HG03139 (cell line): ENCODE measurements around the gene ACSF2.

Source experiments
- ATAC-seq: cut with Tn5 transposase; IDR thresholded peaks from one replicate; pipeline ENCODE4 v1.9.1; 2021; ENCODE audit not compliant: unreplicated experiment

Gene ACSF2

GRCh38 chr17:50498021-50498874 is 72.2 kb downstream of the ACSF2 start:
- no peak for ATAC-seq

GRCh38 chr17:50499270-50499669 is 73.3 kb downstream of the ACSF2 start:
- ATAC-seq: no peak

- ATAC-seq: no peak
Measured at GRCh38 chr17:50499721-50500120, 73.7 kb downstream of the ACSF2 start.

GRCh38 chr17:50501054-50501453 is 75.0 kb downstream of the ACSF2 start:
- no peak for ATAC-seq

- ATAC-seq: no peak
Measured at GRCh38 chr17:50502301-50502990, 76.4 kb downstream of the ACSF2 start.

- no peak for ATAC-seq
Measured at GRCh38 chr17:50505591-50506130, 79.6 kb downstream of the ACSF2 start.

GRCh38 chr17:50506298-50506697 is 80.3 kb downstream of the ACSF2 start:
- ATAC-seq: no peak

GRCh38 chr17:50507871-50508572 is 82.0 kb downstream of the ACSF2 start, which contains the start of gene MYCBPAP:
MYCBPAP (plus strand) TSS chr17:50508439; CDS start chr17:50508675, 236 bp downstream.
- ATAC-seq: no peak

GRCh38 chr17:50508573-50509460 is 82.8 kb downstream of the ACSF2 start:
- ATAC-seq: no peak

GRCh38 chr17:50511058-50511457 is 85.0 kb downstream of the ACSF2 start:
- peak; percentile 75 for ATAC-seq

GRCh38 chr17:50513495-50513894 is 87.5 kb downstream of the ACSF2 start:
- ATAC-seq: no peak

GRCh38 chr17:50514388-50514787 is 88.4 kb downstream of the ACSF2 start:
- ATAC-seq: no peak

- no peak for ATAC-seq
Measured at GRCh38 chr17:50514936-50515702, 89.1 kb downstream of the ACSF2 start.

- ATAC-seq: no peak
Measured at GRCh38 chr17:50517011-50517410, 91.0 kb downstream of the ACSF2 start.

GRCh38 chr17:50517504-50518383 is 91.7 kb downstream of the ACSF2 start:
- no peak for ATAC-seq

- no peak for ATAC-seq
Measured at GRCh38 chr17:50518384-50519023, 92.5 kb downstream of the ACSF2 start.

- ATAC-seq: no peak
Measured at GRCh38 chr17:50519141-50519834, 93.3 kb downstream of the ACSF2 start.
